Endothelial cell of umbilical vein (primary cell): Measurements from ENCODE around the gene LRRC7. TPM values are rescaled to one million over a fixed set of nuclear protein-coding genes. Genes with fewer than 3 reads are reported as not detected.

Experiments used
- BruUV-seq: library from RNA; stranded (reverse); fragments of 400-500 nt; replicated peaks from 2 replicates; lab custom pipeline; 2021; lab: Mats Ljungman, UMichigan
- CTCF ChIA-PET: fragments of 300-600, 350-600 bp; sonication (Branson Sonifier 250); formaldehyde crosslinking; loops from one replicate; lab custom pipeline; 2021; ENCODE audit warnings: antibody characterized with exemption, inconsistent platforms; lab: Charles Lee
- POLR2A ChIA-PET: fragments of 300-600, 350-600 bp; sonication (Branson Sonifier 250); formaldehyde crosslinking; loops from one replicate; lab custom pipeline; 2021; ENCODE audit warnings: antibody characterized with exemption, inconsistent platforms; lab: Charles Lee
- DNase-seq: peaks from one replicate; pipeline ENCODE4 v3.0.0-alpha.2; 2011; ENCODE audit warnings: low read depth, low spot score
- FAIRE-seq: peaks from 2 replicates; lab custom pipeline; 2011; peaks lifted over from hg19 to GRCh38; lab: Jason Lieb, UNC
- H2AFZ ChIP-seq: 2 replicates; pipeline ENCODE4 v1.6.0; 2012; ENCODE audit warnings: low read depth, low read length, control low read depth, inconsistent platforms
- H3K27ac ChIP-seq: 2 replicates; pipeline ENCODE4 v1.5.1; 2011; ENCODE audit warnings: low read depth, mild to moderate bottlenecking, control low read depth, low read length, moderate library complexity; ENCODE audit not compliant: insufficient read depth
- H3K27me3 ChIP-seq, 2 experiments: 2 replicates each; pipeline versions ENCODE4 v1.6.0 to v1.6.1; 2011; ENCODE audit warnings: low read length in 2 of 2, mixed read lengths in 1 of 2; ENCODE audit not compliant: control insufficient read depth in 2 of 2, insufficient read depth in 2 of 2
- H3K36me3 ChIP-seq, 2 experiments: 2 replicates in 1 of 2; 3 replicates in 1 of 2; pipeline ENCODE4 v1.5.1; 2011; ENCODE audit warnings: low read length in 2 of 2, mild to moderate bottlenecking in 1 of 2, moderate library complexity in 1 of 2; ENCODE audit not compliant: control insufficient read depth in 2 of 2, insufficient read depth in 2 of 2; ENCODE audit errors: extremely low read depth in 1 of 2
- H3K4me1 ChIP-seq: 3 replicates; pipeline ENCODE4 v1.5.1; 2011; ENCODE audit warnings: mild to moderate bottlenecking, low read length; ENCODE audit not compliant: control insufficient read depth, insufficient read depth; ENCODE audit errors: extremely low read depth
- H3K4me2 ChIP-seq: 2 replicates; pipeline ENCODE4 v1.6.1; 2011; ENCODE audit warnings: low read length, control low read depth, mixed read lengths; ENCODE audit not compliant: insufficient read depth
- H3K4me3 ChIP-seq, 3 experiments: fragments of 200-600 bp in 1 of 3; sonication (generic), shearing (Covaris generic) in 1 of 3; replicated peaks in 1 of 3; 2 replicates each; pipeline ENCODE4 v1.5.1; 2011 to 2016; ENCODE audit warnings: control low read depth in 3 of 3, low read length in 3 of 3, mild to moderate bottlenecking in 2 of 3, inconsistent platforms in 1 of 3, low read depth in 1 of 3, moderate library complexity in 1 of 3; ENCODE audit not compliant: insufficient read depth in 1 of 3
- H3K79me2 ChIP-seq: 2 replicates; pipeline ENCODE4 v1.6.0; 2012; ENCODE audit warnings: low read length, inconsistent platforms; ENCODE audit not compliant: control insufficient read depth, insufficient read depth
- H3K9ac ChIP-seq: replicated peaks from 2 replicates; pipeline ENCODE3; 2011; ENCODE audit warnings: low read length, control low read depth; ENCODE audit not compliant: insufficient read depth; ENCODE audit errors: extremely low read depth
- H3K9me1 ChIP-seq: replicated peaks from 3 replicates; pipeline ENCODE4 v1.6.0; 2011; ENCODE audit warnings: mild to moderate bottlenecking, low read length; ENCODE audit not compliant: control insufficient read depth, insufficient read depth; ENCODE audit errors: extremely low read depth
- H3K9me3 ChIP-seq: replicated peaks from 2 replicates; pipeline ENCODE4 v1.5.1; 2012; ENCODE audit warnings: low read length, inconsistent platforms; ENCODE audit not compliant: control insufficient read depth, insufficient read depth
- H4K20me1 ChIP-seq: replicated peaks from 2 replicates; pipeline ENCODE3; 2011; ENCODE audit warnings: mild to moderate bottlenecking, low read length; ENCODE audit not compliant: control insufficient read depth, insufficient read depth; ENCODE audit errors: extremely low read depth
- CTCF ChIP-seq, 2 donors: IDR thresholded peaks; 1 replicate in 1 of 2; 2 replicates in 1 of 2; pipeline ENCODE4 v1.5.1; 2011; ENCODE audit warnings: low read length in 2 of 2, mild to moderate bottlenecking in 2 of 2, moderate library complexity in 2 of 2, control low read depth in 1 of 2, inconsistent platforms in 1 of 2, low read depth in 1 of 2; ENCODE audit not compliant: insufficient read depth in 1 of 2; ENCODE audit errors: extremely low read depth in 1 of 2
- EZH2 ChIP-seq: IDR thresholded peaks from 2 replicates; pipeline ENCODE4 v1.6.1; 2012; ENCODE audit warnings: borderline replicate concordance, low read depth, mild to moderate bottlenecking, moderate library complexity, low read length, inconsistent platforms; ENCODE audit not compliant: severe bottlenecking
- FOS ChIP-seq: IDR thresholded peaks from 2 replicates; pipeline ENCODE4 v1.6.1; 2011; ENCODE audit warnings: mild to moderate bottlenecking, low read length, moderate library complexity, borderline replicate concordance; ENCODE audit not compliant: insufficient read depth
- GATA2 ChIP-seq: IDR thresholded peaks from 2 replicates; pipeline ENCODE4 v1.7.0; 2011; ENCODE audit warnings: low read depth, mild to moderate bottlenecking, moderate library complexity, mixed read lengths, low read length; ENCODE audit not compliant: insufficient read length, insufficient read depth
- JUN ChIP-seq: IDR thresholded peaks from 2 replicates; pipeline ENCODE4 v1.6.1; 2011; ENCODE audit warnings: borderline replicate concordance, low read depth; ENCODE audit not compliant: insufficient read length, insufficient read depth
- MAX ChIP-seq: IDR thresholded peaks from 2 replicates; pipeline ENCODE4 v1.6.1; 2011; ENCODE audit not compliant: insufficient read depth, insufficient read length
- MYC ChIP-seq: IDR thresholded peaks from one replicate; pipeline ENCODE4 v1.6.1; 2011; ENCODE audit warnings: mild to moderate bottlenecking, low read depth, low read length
- POLR2A ChIP-seq: IDR thresholded peaks from 2 replicates; pipeline ENCODE4 v1.6.1; 2012; ENCODE audit warnings: low read depth, mild to moderate bottlenecking, control low read depth, low read length
- POLR2AphosphoS5 ChIP-seq: IDR thresholded peaks from 2 replicates; pipeline ENCODE4 v1.6.1; 2012; ENCODE audit warnings: low read depth, mild to moderate bottlenecking, control low read depth, low read length, moderate library complexity; ENCODE audit not compliant: insufficient read depth
- dilution Hi-C: fragments of 300-500 bp; cut with MboI; formaldehyde crosslinking; loops from one replicate; pipeline ENCODE4 v1.15.0; 2019; ENCODE audit warnings: low sequenced_read_pairs; ENCODE audit not compliant: extremely low pct_ligation_motif_present
- intact Hi-C: fragments of 100-400 bp; cut with micrococcal nuclease; formaldehyde crosslinking; loops from one replicate; pipeline ENCODE4 v1.10.0; 2022
- polyA plus RNA-seq, 4 experiments: library from polyadenylated mRNA; depleted of rRNA in 3 of 4; stranded (reverse) in 3 of 4; unstranded in 1 of 4; fragments of >200 nt; gene quantifications; 2 replicates each; pipeline versions ENCODE4 v1.2.1 to v1.2.3, GENCODE V29; 2011 to 2012; ENCODE audit warnings: missing spikeins in 1 of 4
- total RNA-seq: library from RNA; stranded (reverse); gene quantifications from 2 replicates; pipeline ENCODE4 v1.2.3, GENCODE V29; 2021

The LRRC7 gene
- total and polyA plus RNA-seq, 2 donors (not counting 3 experiments of a cell fraction or from before 2014, with no cell fraction given) = 0.11 to 0.58 TPM

GRCh38 chr1:70090875-70091274 lies 523.2 kb downstream of the LRRC7 start:
- no peak overlapping the region for H2AFZ ChIP-seq
- dilution Hi-C loops = no loop called here
- H3K36me3 ChIP-seq = no peaks in the 10 kb centered on the region
- no peaks in the 10 kb centered on the region for H3K27me3 ChIP-seq
- no peak for FAIRE-seq
- H4K20me1 ChIP-seq = no peaks in the 10 kb centered on the region
- POLR2A ChIA-PET = no interaction called here
- H3K9ac ChIP-seq = no peak overlapping the region
- H3K9me3 ChIP-seq = no peaks in the 10 kb centered on the region
- no peaks in the 10 kb centered on the region for H3K79me2 ChIP-seq
- H3K4me2 ChIP-seq = no peak overlapping the region
- no peak for DNase-seq
- no peaks in the 10 kb centered on the region for H3K9me1 ChIP-seq
- H3K27ac ChIP-seq = no peak overlapping the region
- CTCF ChIA-PET = interaction anchor here (2.0 kb wide), 1 partner anchor 10 kb away, joined by 8 read pairs; no protein-coding TSS in a partner anchor
- no peak overlapping the region for H3K4me3 ChIP-seq
- BruUV-seq = no TSS peak
- no peaks in the 10 kb centered on the region for H3K4me1 ChIP-seq
- intact Hi-C loops = no loop called here
- TF ChIP-seq JUN (no peak), POLR2AphosphoS5 (no peak), EZH2 (no peak), GATA2 (no peak), MAX (no peak)

DNA sequence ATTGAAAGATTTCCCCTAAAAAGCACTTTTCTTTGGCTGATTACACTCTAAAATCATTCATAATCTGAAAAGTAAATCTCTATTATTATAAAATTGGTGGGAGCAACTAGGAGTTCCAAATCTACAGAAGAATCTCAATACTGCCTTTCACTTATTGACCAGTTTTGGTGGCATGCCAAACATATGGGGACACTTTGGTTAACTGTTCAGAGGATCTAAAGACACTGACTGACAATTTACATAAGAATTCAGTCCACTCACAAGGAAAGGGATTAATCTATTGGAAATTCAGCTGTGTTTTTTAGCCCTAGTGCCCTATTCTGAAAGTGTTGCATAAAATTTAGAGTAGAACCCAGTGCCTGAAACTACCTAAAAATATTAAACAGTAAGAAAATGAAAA lies 524.1 kb downstream of the LRRC7 start:
- ChIA-PET CTCF (no interaction called here), POLR2A (no interaction called here)
- H3K9ac ChIP-seq = no peak overlapping the region
- DNase-seq (no peak), FAIRE-seq (no peak)
- no peaks in the 10 kb centered on the region for H3K79me2 ChIP-seq
- no peaks in the 10 kb centered on the region for H3K9me1 ChIP-seq
- H3K4me1 ChIP-seq = no peaks in the 10 kb centered on the region
- TF ChIP-seq CTCF (IDR thresholded peaks at IDR 0.05; ENCODE audit: extremely low read depth in 1 of 2, insufficient read depth in 1 of 2, low read depth in 1 of 2, low read length in 2 of 2) = no peak
- no peak for TF ChIP-seq FOS
- TF ChIP-seq MAX = no peak
- no peak for TF ChIP-seq GATA2
- TF ChIP-seq MYC = no peak
- TF ChIP-seq POLR2A = no peak
- no peak for TF ChIP-seq JUN
- no peak for TF ChIP-seq EZH2
- TF ChIP-seq POLR2AphosphoS5 = no peak
- H3K4me2 ChIP-seq = no peak overlapping the region
- no TSS peak for BruUV-seq
- no peak overlapping the region for H2AFZ ChIP-seq
- H3K4me3 ChIP-seq = no peak overlapping the region
- no peaks in the 10 kb centered on the region for H4K20me1 ChIP-seq
- no peaks in the 10 kb centered on the region for H3K27me3 ChIP-seq
- no peak overlapping the region for H3K27ac ChIP-seq
- no peaks in the 10 kb centered on the region for H3K9me3 ChIP-seq
- dilution Hi-C loops = no loop called here
- H3K36me3 ChIP-seq = no peaks in the 10 kb centered on the region
- intact Hi-C loops = no loop called here
